HG02970 (cell line): ENCODE results near the gene FLRT1.
"Not testable (repeated sequence)": the region's sequence is repeated elsewhere in the genome, so short reads cannot be mapped to it uniquely, and the experiment has no call there.

ENCODE experiments used
- ATAC-seq: cut with Tn5 transposase; IDR thresholded peaks from one replicate; pipeline ENCODE4 v1.9.1; 2021; ENCODE audit warnings: mild to moderate bottlenecking, moderate library complexity, moderate number of reproducible peaks; ENCODE audit not compliant: unreplicated experiment, low FRiP score

The FLRT1 gene

GRCh38 chr11:64044730-64045393 lies 9.1 kb downstream of the FLRT1 start:
- ATAC-seq, result no peak

DNA sequence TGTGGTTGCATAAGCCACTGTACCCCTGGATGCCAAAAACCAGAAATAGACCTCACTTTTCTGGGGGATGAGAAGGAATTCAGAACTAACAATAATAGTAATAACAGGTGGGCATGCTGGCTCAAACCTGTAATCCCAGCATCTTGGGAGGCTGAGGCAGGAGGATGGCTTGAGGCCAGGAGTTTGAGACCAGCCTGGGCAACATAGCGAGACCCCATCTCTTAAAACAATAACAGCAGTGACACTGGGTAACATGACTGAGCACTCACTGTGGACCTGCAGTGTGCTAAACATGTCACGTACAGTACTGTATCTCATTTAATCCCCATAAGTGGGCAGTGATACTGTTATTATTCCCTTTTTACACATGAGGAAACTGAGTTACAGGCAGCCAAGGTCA lies 10.0 kb downstream of the FLRT1 start:
- no peak for ATAC-seq

DNA sequence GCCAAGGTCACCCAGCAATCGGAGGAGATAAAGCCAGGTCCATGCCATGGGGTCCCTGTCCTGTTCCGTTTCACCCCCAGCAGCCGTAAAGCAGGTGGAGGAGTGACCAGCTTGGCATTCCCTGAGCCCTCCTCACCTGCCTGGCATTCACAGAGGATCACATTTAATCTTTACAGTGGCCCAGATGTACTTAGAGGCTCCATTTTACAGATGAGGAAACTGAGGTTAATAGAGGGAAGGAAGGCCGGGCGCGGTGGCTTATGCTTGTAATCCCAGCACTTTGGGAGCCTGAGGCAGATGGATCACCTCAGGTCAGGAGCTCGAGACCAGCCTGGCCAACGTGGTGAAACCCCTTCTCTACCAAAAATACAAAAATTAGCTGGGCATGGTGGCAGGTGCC lies 11.6 kb downstream of the FLRT1 start:
- ATAC-seq, result not testable (repeated sequence)

DNA sequence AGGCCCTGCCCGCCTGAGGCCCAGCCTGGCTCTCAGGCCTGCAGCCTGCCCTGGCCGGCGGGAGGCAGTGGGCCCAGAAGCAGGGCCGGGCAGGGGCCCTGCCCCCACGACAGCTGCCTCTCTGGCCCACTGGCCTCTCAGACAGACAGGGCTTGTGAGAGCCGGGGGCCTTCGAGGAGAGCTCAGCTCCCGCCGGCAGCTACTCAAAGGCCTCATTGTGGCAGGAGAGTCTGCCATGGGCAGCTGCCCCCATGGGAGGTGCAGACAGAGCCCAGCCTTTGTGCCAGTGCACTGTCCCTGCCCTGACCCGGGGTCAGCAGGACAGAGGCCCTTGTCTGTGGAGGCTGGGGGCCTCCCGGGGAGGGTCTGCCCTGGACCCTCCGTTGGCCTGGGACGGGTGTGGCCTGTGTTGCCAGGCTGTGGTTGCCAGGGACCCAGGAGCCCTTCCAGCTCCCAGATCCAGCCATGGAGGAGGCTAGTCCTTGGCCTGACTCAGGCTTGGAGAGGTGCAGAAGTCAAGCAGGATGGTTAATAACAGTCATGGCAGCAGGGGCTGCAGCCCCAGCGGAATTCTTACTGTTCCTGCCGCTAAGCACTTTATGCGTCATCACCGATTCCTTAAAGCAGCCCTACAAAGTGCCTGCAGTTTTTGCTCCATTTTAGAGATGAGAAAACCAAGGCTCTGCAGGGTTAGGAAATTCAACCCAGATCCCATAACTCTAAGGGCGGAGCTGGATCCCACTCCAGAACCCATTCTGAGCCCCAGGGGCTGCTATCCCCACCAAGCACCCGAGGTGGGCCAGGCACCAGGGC lies 12.5 kb downstream of the FLRT1 start:
- ATAC-seq, result no peak

DNA sequence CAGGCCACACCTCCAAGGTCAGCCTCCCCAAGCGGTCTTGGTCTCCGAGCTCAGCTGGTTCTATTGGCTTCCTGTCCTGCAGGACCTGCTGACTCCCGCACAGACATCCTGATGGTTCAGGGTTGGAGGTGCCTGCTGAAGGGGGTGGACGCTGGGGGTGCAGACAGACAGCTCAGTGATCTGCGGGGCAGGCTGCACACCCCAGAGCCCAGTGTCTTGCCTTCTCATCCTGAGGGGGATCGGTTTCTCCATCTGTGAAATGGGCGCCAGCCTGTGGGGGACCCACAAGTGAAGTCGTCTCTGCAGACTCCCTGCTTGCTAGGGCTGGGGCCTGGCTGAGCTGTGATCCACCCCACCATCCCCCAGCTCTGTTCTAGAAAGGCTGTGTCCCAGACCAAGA lies 13.8 kb downstream of the FLRT1 start:
- ATAC-seq, result no peak

DNA sequence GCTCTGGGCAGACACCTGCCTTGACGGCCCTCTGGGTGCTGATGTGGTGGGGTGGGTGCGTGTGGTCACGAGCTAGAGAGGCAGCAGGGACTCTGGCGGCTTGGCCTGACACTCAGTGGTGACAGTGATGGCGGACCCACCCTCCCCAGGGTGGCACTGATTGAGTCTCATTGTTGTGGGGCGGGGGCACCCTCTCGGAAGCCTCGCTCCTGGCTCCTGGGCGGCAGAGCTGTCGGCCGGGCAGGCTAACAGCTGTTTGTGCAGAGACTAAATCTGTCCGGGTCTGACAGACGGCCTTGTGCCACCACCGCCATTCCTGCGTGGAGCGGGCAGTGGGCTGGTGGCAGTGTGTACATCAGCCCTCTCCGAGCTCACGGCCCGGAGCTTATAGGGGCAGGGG lies 15.6 kb downstream of the FLRT1 start:
- no peak for ATAC-seq

DNA sequence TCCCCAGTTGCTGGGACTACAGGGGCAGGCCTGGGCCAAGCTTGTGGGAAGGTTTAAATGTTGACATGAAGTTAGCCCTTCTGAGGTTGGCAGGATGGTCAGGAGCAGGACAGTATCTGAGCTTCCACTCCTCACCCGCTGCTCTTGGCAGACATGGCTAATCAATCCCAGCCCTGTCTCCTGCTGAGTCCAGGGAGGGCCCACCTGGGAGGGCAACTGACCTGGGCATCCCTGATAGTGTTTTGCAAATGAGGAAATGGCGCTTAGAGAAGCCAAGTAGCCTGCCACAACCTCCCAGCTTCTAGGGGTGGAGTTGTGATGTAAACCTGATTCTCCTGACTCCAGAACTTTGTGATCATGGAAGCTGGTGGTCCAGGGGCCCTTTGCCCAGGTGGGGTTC lies 16.7 kb downstream of the FLRT1 start:
- no peak for ATAC-seq

GRCh38 chr11:64052938-64053622 lies 17.3 kb downstream of the FLRT1 start:
- no peak for ATAC-seq

DNA sequence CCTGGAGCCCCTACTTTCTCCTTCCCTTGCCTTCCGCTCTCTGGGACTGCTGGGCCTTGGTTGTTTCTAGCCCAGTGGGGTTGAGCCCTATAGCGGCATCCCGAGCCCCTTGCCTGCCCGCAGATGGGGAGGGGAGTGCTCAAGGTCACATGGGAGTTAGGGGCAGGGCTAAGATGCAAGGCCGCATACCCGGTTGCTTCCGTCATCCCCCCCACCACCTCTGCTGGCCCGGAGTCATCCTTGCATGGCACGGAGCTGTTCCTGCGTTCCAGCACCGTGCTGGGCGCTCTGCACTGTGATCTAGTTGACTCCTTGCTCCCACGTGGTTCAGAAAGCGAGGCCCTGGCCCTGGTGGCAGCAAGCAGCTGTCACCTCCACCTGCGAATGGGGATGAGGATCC lies 18.0 kb downstream of the FLRT1 start:
- no peak for ATAC-seq

DNA sequence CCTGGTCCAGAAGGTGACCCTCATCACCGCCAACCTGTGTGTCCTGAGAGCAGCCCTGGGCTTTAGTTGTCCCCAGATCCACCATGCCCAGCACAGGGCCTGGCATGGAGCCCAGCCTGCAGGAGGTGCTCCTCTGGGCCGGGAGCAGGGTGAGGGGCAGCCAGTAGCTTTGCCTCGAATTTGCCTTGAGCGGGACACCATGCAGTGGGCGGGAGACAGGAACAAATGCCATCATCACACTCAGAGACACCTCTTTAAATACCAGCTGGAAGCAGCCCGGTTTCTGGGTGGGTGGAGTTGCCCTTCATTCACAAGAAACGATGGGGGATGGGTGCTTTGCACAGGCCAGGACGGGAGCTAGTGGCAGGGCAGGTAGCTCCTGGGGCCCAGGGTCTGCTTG lies 19.3 kb downstream of the FLRT1 start:
- no peak for ATAC-seq

GRCh38 chr11:64056213-64056785 lies 20.6 kb downstream of the FLRT1 start:
- no peak for ATAC-seq

- ATAC-seq, result no peak
These were observed 21.1 kb downstream of the FLRT1 start for GRCh38 chr11:64056861-64057260.

DNA sequence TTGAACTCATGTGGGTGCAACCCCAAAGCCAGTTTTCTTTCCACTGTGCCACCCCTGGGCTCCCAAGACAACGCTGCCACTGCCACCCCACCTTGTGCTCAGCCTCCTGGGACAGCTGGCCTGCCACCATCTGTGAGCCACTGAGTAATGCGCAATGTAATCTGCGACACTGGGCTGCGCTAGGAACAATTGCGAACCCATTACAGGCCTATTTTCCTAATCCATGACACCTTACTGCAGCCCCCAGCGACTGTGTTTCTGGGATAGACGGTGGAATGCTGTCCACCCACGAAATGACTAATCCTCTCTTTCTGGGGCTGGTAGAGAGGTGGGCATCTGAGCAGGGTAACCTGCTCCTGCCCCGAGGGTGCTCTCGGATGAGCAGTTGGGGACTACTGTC lies 22.2 kb downstream of the FLRT1 start:
- no peak for ATAC-seq

- no peak for ATAC-seq
These were observed 22.8 kb downstream of the FLRT1 start for GRCh38 chr11:64058494-64058893.

DNA sequence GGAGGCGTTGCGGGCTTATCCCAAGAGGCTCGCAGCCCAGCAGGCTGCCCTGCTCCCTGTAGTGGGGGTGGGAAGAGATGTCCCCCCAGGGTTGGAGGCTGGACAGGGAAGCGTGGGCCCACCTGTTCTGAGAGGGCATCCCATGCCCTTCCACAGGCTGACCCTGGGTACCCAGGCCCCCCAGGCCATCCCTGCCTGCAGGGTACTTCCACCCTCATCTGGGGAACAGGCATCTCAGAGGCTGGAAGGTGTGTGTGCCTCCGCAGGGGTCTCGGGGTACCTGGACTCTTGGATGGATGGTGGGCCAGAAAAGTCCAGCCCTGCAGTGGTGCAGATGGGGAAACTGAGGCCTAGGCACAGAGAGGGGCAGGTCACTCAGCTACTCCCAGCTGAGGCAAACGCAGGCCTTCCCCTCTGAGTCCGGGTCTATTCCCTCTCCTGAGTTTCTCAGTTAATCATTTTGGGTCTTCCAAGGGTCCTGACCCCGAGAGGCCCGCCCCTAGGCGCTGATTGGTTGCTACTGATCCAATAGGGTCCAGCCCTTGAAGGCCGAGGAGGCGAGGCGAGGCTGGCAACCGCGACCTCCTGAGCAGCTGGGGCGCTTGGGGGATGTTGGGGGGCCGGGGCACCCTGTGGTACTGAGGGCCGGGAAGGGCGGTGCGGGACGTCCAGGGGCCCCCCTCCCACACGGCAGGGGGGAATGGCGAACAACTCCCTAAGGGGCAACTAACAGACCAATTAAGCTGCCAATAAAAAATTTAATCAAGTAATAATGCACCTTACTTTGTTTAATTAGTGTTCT lies 23.8 kb downstream of the FLRT1 start:
- no peak for ATAC-seq

DNA sequence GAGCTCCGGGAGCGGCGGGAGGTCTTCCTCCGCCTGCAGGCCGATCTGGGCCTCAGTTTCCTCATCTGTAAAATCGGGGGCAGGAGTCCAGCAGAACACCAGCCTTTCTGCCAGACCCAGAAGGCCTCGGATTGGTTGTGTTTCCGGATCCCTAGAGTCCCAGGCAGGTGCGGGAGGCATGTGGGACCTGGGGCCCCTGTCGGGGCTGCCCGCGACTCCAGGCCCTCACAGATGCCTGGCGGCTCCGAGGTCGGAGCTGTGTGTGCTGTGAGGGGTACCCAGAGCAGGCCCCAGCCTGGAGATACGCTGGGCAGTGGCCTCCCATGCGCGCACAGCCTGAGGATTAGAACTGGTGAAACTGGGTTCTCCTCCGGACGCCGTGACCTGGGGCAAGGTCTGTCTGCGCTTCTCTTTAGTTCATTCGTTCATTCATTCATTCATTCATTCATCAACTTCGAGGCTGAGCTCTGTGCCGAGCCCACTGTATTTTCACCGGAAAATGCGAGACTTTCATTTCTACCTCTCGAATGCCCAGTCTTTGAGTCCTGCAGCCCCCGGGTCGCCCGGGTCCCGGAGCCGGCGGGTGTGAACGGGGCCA lies 24.6 kb downstream of the FLRT1 start:
- no peak for ATAC-seq

DNA sequence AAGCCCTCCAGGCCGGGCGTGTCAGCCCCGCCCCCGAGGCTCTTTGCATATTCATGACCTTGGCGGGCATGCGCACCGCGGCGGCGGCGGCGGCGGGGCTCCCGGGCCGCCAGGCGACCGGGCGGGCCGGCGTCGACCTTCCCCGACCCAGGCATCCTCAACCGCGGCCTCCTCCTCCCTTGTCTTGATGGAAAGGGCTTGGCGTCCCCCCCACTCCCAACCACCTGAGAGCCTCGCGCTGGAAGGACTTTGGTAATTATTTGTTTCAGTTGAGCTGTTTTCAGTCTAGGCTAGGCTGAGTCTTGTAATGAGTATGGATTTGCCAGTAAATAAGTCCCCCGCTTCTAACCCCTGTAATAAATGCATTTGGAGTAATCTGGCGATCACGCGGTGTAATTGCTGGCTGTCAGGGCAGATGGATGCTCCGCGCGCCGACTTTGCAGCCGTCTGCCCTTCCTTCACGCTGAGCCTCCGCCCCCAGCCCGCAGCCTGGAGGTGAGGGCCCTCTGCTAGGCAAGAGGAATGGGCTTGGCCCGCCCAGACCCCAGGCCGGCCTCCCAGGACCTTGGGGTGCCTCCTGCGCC lies 25.2 kb downstream of the FLRT1 start:
- no peak for ATAC-seq

GRCh38 chr11:64062185-64063039 lies 26.7 kb downstream of the FLRT1 start:
- no peak for ATAC-seq

DNA sequence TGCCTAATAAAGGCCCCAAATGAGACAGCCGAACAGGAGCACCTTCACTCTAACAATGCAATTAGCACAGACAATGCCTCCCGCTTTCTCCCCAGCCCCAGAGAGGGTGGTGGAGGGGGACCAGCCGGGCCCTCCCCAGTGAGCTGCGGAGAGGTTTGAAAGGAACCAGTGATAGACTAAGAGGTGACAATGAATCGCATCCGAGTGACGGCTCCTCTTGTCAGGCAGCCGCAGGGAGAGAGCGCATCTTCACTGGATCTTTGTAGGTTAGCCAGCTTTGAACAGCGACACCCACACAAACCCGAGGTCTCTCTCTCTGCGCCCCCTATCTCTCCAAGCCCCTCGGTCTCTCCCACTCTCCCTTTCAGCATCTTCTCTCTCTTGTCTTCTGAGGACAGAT lies 28.0 kb downstream of the FLRT1 start:
- no peak for ATAC-seq
